ENCODE results near the gene DLX2. TPM values are rescaled to one million over a fixed set of nuclear protein-coding genes. Genes with fewer than 3 reads are reported as not detected.

DLX2 gene
- total and polyA plus RNA-seq, 7 donors, result not detected

DNA sequence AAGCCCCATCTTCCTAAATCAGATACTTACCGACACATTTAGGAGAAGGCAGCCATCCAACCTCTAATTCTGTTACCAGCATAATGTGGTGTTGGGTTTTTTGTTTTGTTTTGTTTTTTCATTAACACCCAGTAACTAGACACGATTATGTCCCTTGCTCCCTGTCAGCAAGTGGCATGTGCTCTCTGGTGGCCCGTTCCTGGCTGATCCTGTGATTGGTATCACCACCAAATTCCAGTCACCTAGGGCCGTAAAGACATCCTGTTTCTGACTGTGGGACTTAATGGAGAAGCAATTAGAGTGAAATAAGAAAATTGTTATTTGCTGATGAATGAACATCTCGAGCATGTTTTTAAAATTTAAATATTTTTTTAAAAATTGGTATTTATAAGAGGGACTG is 23.3 kb downstream of the DLX2 start:
- Histone ChIP-seq H3K27me3 (ENCODE audit: insufficient read depth in 3 of 3, low read length in 2 of 3) (peaks cover 0 to 48% (median 35%) of the 10 kb centered on the region in 3 donors), H3K4me1 (peaks cover 17% of the 10 kb centered on the region), H3K9me3 (no peaks in the 10 kb centered on the region), H3K36me3 (ENCODE audit: insufficient read depth in 1 of 2, low read depth in 1 of 2) (no peaks in the 10 kb centered on the region), H3K4me3 (no peak overlapping the region), H3K27ac (no peak overlapping the region)
- DNase-seq (no peak), ATAC-seq (no peak)
- TF ChIP-seq, protein P1, sequence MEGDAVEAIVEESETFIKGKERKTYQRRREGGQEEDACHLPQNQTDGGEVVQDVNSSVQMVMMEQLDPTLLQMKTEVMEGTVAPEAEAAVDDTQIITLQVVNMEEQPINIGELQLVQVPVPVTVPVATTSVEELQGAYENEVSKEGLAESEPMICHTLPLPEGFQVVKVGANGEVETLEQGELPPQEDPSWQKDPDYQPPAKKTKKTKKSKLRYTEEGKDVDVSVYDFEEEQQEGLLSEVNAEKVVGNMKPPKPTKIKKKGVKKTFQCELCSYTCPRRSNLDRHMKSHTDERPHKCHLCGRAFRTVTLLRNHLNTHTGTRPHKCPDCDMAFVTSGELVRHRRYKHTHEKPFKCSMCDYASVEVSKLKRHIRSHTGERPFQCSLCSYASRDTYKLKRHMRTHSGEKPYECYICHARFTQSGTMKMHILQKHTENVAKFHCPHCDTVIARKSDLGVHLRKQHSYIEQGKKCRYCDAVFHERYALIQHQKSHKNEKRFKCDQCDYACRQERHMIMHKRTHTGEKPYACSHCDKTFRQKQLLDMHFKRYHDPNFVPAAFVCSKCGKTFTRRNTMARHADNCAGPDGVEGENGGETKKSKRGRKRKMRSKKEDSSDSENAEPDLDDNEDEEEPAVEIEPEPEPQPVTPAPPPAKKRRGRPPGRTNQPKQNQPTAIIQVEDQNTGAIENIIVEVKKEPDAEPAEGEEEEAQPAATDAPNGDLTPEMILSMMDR (IDR thresholded peaks at IDR 0.05), result no peak
- 92 to 94% (median 92%) methylated on average over 5 of the region's 5 CpGs for WGBS, 3 donors
- intact Hi-C loops (cut with DNase I), result no loop called here

DNA sequence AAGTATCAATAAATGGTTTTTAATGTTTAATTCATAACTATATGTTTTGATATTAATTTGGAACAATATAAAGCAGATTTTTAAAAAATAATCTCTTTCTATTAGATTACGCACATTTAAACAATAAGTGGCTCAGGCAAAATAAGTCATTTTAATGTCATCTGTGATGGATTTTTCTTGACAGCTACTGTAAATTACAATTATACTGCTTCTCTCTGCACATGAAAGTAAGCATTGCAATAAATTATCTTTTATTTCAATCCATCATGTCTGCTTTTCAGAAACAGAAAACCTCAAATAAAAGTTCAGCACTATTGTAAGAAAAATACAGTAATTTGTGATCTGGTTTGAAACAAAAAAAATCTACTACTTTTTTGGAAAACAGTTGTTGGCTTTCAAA is 28.4 kb downstream of the DLX2 start:
- ATAC-seq (no peak), DNase-seq (no peak)
- intact Hi-C loops (cut with DNase I), result no loop called here
- WGBS, 3 donors, result 99 to 100% (median 100%) methylated on average over 1 of the region's 1 CpG
- Histone ChIP-seq H3K4me1 (no peaks in the 10 kb centered on the region), H3K36me3 (ENCODE audit: insufficient read depth in 1 of 2, low read depth in 1 of 2) (no peaks in the 10 kb centered on the region), H3K4me3 (no peak overlapping the region), H3K27ac (no peak overlapping the region), H3K9me3 (no peaks in the 10 kb centered on the region), H3K27me3 (ENCODE audit: insufficient read depth in 3 of 3, low read length in 2 of 3) (no peaks in the 10 kb centered on the region)
- TF ChIP-seq, protein P1 (IDR thresholded peaks at IDR 0.05), result no peak

DNA sequence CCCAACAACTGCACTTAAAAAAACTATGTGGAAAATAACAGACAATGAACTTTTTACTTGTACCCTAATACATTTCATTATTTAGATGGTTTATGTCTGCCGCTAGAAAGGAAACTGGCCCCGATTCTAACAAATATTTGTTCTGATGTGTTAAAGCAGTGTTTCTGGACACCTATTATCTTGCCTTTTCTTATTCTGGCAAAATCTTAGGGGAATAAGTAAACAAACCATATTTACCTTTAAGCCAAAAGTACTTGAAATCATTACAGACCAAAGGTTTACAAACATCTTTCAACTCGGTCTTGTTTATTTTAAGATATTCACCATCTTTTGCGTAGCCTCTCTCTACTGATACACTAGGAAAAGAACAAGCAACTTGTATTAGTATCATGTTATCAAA is 29.2 kb downstream of the DLX2 start:
- H3K4me1 ChIP-seq, result no peaks in the 10 kb centered on the region
- TF ChIP-seq, protein P1 (IDR thresholded peaks at IDR 0.05), result no peak
- 97 to 99% (median 97%) methylated on average over 4 of the region's 4 CpGs for WGBS, 3 donors
- ATAC-seq (no peak), DNase-seq (no peak)
- H3K4me3 ChIP-seq, result no peak overlapping the region
- intact Hi-C loops (cut with DNase I), result no loop called here
- no peaks in the 10 kb centered on the region for H3K36me3 ChIP-seq (ENCODE audit: insufficient read depth in 1 of 2, low read depth in 1 of 2)
- no peaks in the 10 kb centered on the region for H3K27me3 ChIP-seq (ENCODE audit: insufficient read depth in 3 of 3, low read length in 2 of 3)
- H3K27ac ChIP-seq, result no peak overlapping the region
- no peaks in the 10 kb centered on the region for H3K9me3 ChIP-seq

DNA sequence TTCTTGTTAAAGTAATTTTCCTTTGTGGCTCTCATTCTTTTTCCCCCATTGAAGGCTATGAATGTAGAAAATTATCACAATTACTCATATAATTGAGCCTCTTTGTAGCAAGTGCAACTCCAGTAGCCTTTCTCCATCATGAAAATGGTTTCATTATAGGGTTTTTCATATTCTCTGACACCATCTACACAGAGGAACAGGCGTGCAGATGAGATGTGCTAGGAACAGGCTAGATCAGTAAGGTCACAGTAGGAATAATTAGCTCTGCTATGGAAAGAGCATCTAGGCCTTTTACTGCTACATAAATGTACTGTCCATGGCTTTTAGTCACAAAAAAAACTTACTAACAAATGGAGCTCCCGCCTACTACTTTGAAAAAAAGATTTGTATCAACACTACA is 30.0 kb downstream of the DLX2 start:
- no peaks in the 10 kb centered on the region for H3K4me1 ChIP-seq
- H3K27ac ChIP-seq, result no peak overlapping the region
- TF ChIP-seq, protein P1 (IDR thresholded peaks at IDR 0.05), result no peak
- no peak for ATAC-seq
- 97 to 99% (median 98%) methylated on average over 2 of the region's 2 CpGs for WGBS, 3 donors
- H3K9me3 ChIP-seq, result no peaks in the 10 kb centered on the region
- H3K36me3 ChIP-seq (ENCODE audit: insufficient read depth in 1 of 2, low read depth in 1 of 2), result no peaks in the 10 kb centered on the region
- H3K27me3 ChIP-seq (ENCODE audit: insufficient read depth in 3 of 3, low read length in 2 of 3), result no peaks in the 10 kb centered on the region
- no peak for DNase-seq
- no peak overlapping the region for H3K4me3 ChIP-seq
- intact Hi-C loops (cut with DNase I), result no loop called here

DNA sequence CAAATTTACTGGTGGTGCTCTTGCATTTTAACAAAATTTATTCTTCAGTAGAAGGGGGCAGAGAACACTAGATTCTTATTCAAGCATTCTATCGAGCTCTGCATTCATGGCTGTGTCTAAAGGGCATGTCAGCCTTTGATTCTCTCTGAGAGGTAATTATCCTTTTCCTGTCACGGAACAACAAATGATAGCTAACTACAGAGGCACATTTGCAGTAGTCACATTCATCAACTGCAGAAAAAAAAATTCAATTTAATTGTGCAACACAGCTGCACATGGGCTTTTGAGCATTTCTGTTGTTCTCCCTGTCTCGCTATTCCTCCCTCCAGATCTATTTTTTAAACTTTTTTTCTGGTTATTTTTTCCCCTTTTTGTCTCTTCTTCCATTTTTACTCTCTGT is 30.4 kb downstream of the DLX2 start:
- TF ChIP-seq, protein P1 (IDR thresholded peaks at IDR 0.05), result no peak
- intact Hi-C loops (cut with DNase I), result no loop called here
- Histone ChIP-seq H3K27me3 (ENCODE audit: insufficient read depth in 3 of 3, low read length in 2 of 3) (no peaks in the 10 kb centered on the region), H3K9me3 (no peaks in the 10 kb centered on the region), H3K36me3 (ENCODE audit: insufficient read depth in 1 of 2, low read depth in 1 of 2) (no peaks in the 10 kb centered on the region), H3K4me1 (no peaks in the 10 kb centered on the region), H3K27ac (no peak overlapping the region), H3K4me3 (no peak overlapping the region)
- 90 to 94% (median 91%) methylated on average over 3 of the region's 3 CpGs for WGBS, 3 donors
- ATAC-seq (no peak), DNase-seq (no peak)

All from psoas muscle (tissue), 8 donors.